NCI-H146 treated with DMSO at 0.1 percent for 48 hours (cell line): ENCODE data around the gene RNASEH2A.
"Not testable (repeated sequence)": the region's sequence is repeated elsewhere in the genome, so short reads cannot be mapped to it uniquely, and the experiment has no call there.

Experiments used
- DNase-seq: peaks from one replicate; lab custom pipeline; 2025; ENCODE audit not compliant: unreplicated experiment; lab: John Stamatoyannopoulos, UW

The RNASEH2A gene

GRCh38 chr19:12792853-12793289 lies 13.5 kb upstream of the RNASEH2A start:
- peak; percentile 74 for DNase-seq

- DNase-seq: peak; percentile 89
Measured at GRCh38 chr19:12793290-12794195, 12.8 kb upstream of the RNASEH2A start.

- DNase-seq: no peak
Measured at GRCh38 chr19:12794196-12794941, 12.0 kb upstream of the RNASEH2A start.

GRCh38 chr19:12794971-12795381 lies 11.4 kb upstream of the RNASEH2A start:
- DNase-seq: no peak

GRCh38 chr19:12796146-12797071 lies 10.0 kb upstream of the RNASEH2A start:
- DNase-seq: peak; percentile 82

GRCh38 chr19:12797141-12797587 lies 9.2 kb upstream of the RNASEH2A start:
- no peak for DNase-seq

GRCh38 chr19:12797607-12798006 lies 8.8 kb upstream of the RNASEH2A start:
- not testable (repeated sequence) for DNase-seq

GRCh38 chr19:12799742-12800465 lies 6.5 kb upstream of the RNASEH2A start:
- DNase-seq: no peak

GRCh38 chr19:12800466-12800770 lies 6.0 kb upstream of the RNASEH2A start:
- DNase-seq: no peak

GRCh38 chr19:12800923-12801465 lies 5.4 kb upstream of the RNASEH2A start:
- DNase-seq: no peak

- peak; percentile 90 for DNase-seq
Measured at GRCh38 chr19:12801466-12802266, 4.7 kb upstream of the RNASEH2A start, which contains the start of the genes PRDX2 and THSD8. PRDX2 (minus strand) TSS chr19:12801800; CDS start chr19:12801261, 539 bp downstream. THSD8 (plus strand) TSS chr19:12802069; CDS start chr19:12802072, 3 bp downstream.

GRCh38 chr19:12802267-12803106 lies 3.9 kb upstream of the RNASEH2A start:
- DNase-seq: no peak

GRCh38 chr19:12804051-12804450 lies 2.3 kb upstream of the RNASEH2A start:
- DNase-seq: no peak

GRCh38 chr19:12815088-12815487 lies 8.7 kb downstream of the RNASEH2A start:
- no peak for DNase-seq

- not testable (repeated sequence) for DNase-seq
Measured at GRCh38 chr19:12817188-12817587, 10.8 kb downstream of the RNASEH2A start.

GRCh38 chr19:12817810-12818209 lies 11.4 kb downstream of the RNASEH2A start:
- not testable (repeated sequence) for DNase-seq

GRCh38 chr19:12821761-12822160 lies 15.4 kb downstream of the RNASEH2A start:
- DNase-seq: no peak
